ENCODE data around the gene DHRS9.

Gene DHRS9

GRCh38 chr2:169107645-169108044, 38.3 kb downstream of the DHRS9 start:
- TF ChIP-seq, protein P1, sequence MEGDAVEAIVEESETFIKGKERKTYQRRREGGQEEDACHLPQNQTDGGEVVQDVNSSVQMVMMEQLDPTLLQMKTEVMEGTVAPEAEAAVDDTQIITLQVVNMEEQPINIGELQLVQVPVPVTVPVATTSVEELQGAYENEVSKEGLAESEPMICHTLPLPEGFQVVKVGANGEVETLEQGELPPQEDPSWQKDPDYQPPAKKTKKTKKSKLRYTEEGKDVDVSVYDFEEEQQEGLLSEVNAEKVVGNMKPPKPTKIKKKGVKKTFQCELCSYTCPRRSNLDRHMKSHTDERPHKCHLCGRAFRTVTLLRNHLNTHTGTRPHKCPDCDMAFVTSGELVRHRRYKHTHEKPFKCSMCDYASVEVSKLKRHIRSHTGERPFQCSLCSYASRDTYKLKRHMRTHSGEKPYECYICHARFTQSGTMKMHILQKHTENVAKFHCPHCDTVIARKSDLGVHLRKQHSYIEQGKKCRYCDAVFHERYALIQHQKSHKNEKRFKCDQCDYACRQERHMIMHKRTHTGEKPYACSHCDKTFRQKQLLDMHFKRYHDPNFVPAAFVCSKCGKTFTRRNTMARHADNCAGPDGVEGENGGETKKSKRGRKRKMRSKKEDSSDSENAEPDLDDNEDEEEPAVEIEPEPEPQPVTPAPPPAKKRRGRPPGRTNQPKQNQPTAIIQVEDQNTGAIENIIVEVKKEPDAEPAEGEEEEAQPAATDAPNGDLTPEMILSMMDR (IDR thresholded peaks at IDR 0.05; ENCODE audit: low read length, missing control alignments) = no peak
- H3K4me3 ChIP-seq (replicated peaks; ENCODE audit: low read depth, low read length) = no peak overlapping the region
- no peak for DNase-seq (ENCODE audit: low read depth)

- DNase-seq (ENCODE audit: low read depth) = peak; percentile 56
- TF ChIP-seq, protein P1 (IDR thresholded peaks at IDR 0.05; ENCODE audit: low read length, missing control alignments) = no peak
- H3K4me3 ChIP-seq (replicated peaks; ENCODE audit: low read depth, low read length) = no peak overlapping the region
Measured at GRCh38 chr2:169108099-169108884, 38.9 kb downstream of the DHRS9 start.

DNA sequence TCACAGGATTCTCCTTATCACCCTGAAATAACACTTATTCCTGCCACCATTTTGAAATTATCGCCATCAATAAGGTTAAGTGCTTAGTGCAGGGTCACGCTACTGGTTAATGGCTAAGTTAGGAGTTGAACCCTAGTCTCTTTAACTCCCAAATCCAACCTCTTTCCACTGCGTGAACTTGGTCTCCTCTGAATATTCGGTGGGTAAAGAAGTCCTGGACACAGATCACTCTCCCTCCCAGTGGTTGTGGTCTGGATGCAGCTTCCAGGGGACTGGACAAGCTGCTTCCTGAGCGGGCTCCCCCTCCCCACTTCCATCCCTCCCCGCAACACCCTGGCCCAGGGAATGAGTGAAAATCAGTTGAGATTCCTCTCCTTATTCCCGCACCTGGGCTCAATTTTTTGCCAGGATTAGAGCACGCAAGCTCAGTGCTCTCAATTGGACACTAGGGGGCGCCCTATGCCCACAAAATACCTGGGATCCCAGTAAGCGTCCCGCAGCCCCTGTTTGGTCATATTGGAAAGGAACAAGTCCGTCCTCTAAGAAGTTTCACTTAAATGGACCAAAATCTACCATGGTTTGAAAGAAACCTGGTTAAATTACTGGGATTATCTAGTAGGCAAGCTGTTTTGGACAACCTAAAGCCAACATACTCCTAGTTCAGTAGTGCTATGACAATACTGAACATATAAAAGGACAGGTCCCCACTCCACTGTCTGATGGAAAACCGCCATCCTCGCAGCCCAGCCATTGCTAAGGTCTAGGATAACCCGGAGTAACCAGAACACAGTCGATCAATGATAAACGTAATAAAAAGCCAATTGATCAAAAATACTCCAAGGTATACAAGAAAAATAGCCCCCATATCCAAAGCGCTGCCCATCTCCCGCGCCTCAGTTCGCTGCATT, 40.4 kb downstream of the DHRS9 start:
- TF ChIP-seq, protein P1 (IDR thresholded peaks at IDR 0.05; ENCODE audit: low read length, missing control alignments) = peak; percentile 79
- H3K4me3 ChIP-seq (replicated peaks; ENCODE audit: low read depth, low read length) = no peak overlapping the region
- DNase-seq (ENCODE audit: low read depth) = peak; percentile 89

- H3K4me3 ChIP-seq (replicated peaks; ENCODE audit: low read depth, low read length) = no peak overlapping the region
- DNase-seq (ENCODE audit: low read depth) = no peak
- TF ChIP-seq, protein P1 (IDR thresholded peaks at IDR 0.05; ENCODE audit: low read length, missing control alignments) = no peak
Measured at GRCh38 chr2:169110419-169110818, 41.1 kb downstream of the DHRS9 start.

- DNase-seq (ENCODE audit: low read depth) = no peak
- H3K4me3 ChIP-seq (replicated peaks; ENCODE audit: low read depth, low read length) = no peak overlapping the region
- TF ChIP-seq, protein P1 (IDR thresholded peaks at IDR 0.05; ENCODE audit: low read length, missing control alignments) = no peak
Measured at GRCh38 chr2:169110916-169111315, 41.6 kb downstream of the DHRS9 start.

GRCh38 chr2:169112841-169113240, 43.5 kb downstream of the DHRS9 start:
- H3K4me3 ChIP-seq (replicated peaks; ENCODE audit: low read depth, low read length) = no peak overlapping the region
- TF ChIP-seq, protein P1 (IDR thresholded peaks at IDR 0.05; ENCODE audit: low read length, missing control alignments) = no peak
- no peak for DNase-seq (ENCODE audit: low read depth)

Measured in fibroblast of pulmonary artery (primary cell).